T-cell (primary cell): ENCODE measurements around the gene RPTOR. TPM values are rescaled to one million over a fixed set of nuclear protein-coding genes. Genes with fewer than 3 reads are reported as not detected.
A peak's percentile ranks its signal among the peaks of the same experiment; 100 is the strongest.

ENCODE experiments used
- ATAC-seq, 4 experiments: fragments of 200-7000 bp in 3 of 4; fragments of 150-1000 bp in 1 of 4; cut with Tn5 transposase; replicated peaks in 1 of 4; 1 replicate in 3 of 4; 2 replicates in 1 of 4; pipeline ENCODE4 v1.10.0; 2021; ENCODE audit warnings: moderate library complexity in 3 of 4, mild to moderate bottlenecking in 2 of 4, moderate number of reproducible peaks in 1 of 4
- CTCF ChIA-PET, 2 donors: fragments of 300-600 bp; sonication (Branson Sonifier 250); formaldehyde crosslinking; loops; one replicate each; lab custom pipeline; 2022; ENCODE audit warnings: antibody characterized with exemption in 2 of 2; lab: Charles Lee
- POLR2A ChIA-PET, 2 donors: fragments of 300-600 bp; sonication (Branson Sonifier 250); formaldehyde crosslinking; loops; one replicate each; lab custom pipeline; 2022; ENCODE audit warnings: antibody characterized with exemption in 2 of 2; lab: Charles Lee
- DNase-seq, 35 experiments: peaks; one replicate each; pipeline versions ENCODE4 v3.0.0 to v3.0.0-alpha.2; 2013 to 2023
- H3K27ac ChIP-seq: one replicate; pipeline ENCODE4 v1.5.1; 2013; ENCODE audit warnings: low read length
- H3K27me3 ChIP-seq, 2 experiments: replicated peaks in 1 of 2; 1 replicate in 1 of 2; 2 replicates in 1 of 2; pipeline versions ENCODE4 v1.6.1 to v1.7.0; 2013; ENCODE audit warnings: low read length in 1 of 2, mixed read lengths in 1 of 2; ENCODE audit not compliant: control insufficient read depth in 2 of 2, insufficient read depth in 2 of 2; ENCODE audit errors: extremely low read depth in 1 of 2
- H3K36me3 ChIP-seq, 2 donors: 1 replicate in 1 of 2; 2 replicates in 1 of 2; pipeline versions ENCODE4 v1.6.1 to v1.7.0; 2013; ENCODE audit warnings: low read length in 1 of 2; ENCODE audit not compliant: control insufficient read depth in 2 of 2, insufficient read depth in 1 of 2; ENCODE audit errors: extremely low read depth in 1 of 2
- H3K4me1 ChIP-seq, 2 experiments: 1 replicate in 1 of 2; 2 replicates in 1 of 2; pipeline versions ENCODE4 v1.6.1 to v1.7.0; 2013; ENCODE audit warnings: low read length in 2 of 2, mixed read lengths in 1 of 2; ENCODE audit not compliant: insufficient read depth in 2 of 2, control insufficient read depth in 1 of 2; ENCODE audit errors: extremely low read depth in 1 of 2
- H3K4me3 ChIP-seq, 2 donors: 1 replicate in 1 of 2; 2 replicates in 1 of 2; pipeline versions ENCODE4 v1.5.1 to v1.7.0; 2013; ENCODE audit warnings: mild to moderate bottlenecking in 2 of 2, low read length in 1 of 2, moderate library complexity in 1 of 2; ENCODE audit not compliant: control insufficient read depth in 1 of 2; ENCODE audit errors: extremely low read depth in 1 of 2
- H3K9me3 ChIP-seq: 2 replicates; pipeline ENCODE4 v1.7.0; 2013
- H3K27ac Mint-ChIP-seq, 2 donors: one replicate each; pipeline ENCODE4 v1.8.0; 2020 to 2021; ENCODE audit warnings: mild to moderate bottlenecking in 2 of 2, mixed read lengths in 2 of 2
- H3K27me3 Mint-ChIP-seq, 2 donors: one replicate each; pipeline ENCODE4 v1.8.0; 2021 to 2022; ENCODE audit warnings: mixed read lengths in 2 of 2
- H3K36me3 Mint-ChIP-seq: one replicate; pipeline ENCODE4 v1.8.0; 2021; ENCODE audit warnings: mixed read lengths
- H3K4me1 Mint-ChIP-seq, 3 donors: one replicate each; pipeline ENCODE4 v1.8.0; 2020 to 2022; ENCODE audit warnings: mixed read lengths in 3 of 3, mild to moderate bottlenecking in 1 of 3
- H3K4me3 Mint-ChIP-seq, 3 donors: one replicate each; pipeline ENCODE4 v1.8.0; 2020 to 2022; ENCODE audit warnings: mild to moderate bottlenecking in 3 of 3, mixed read lengths in 3 of 3, moderate library complexity in 3 of 3
- H3K9me3 Mint-ChIP-seq, 3 donors: one replicate each; pipeline ENCODE4 v1.8.0; 2020 to 2022; ENCODE audit warnings: mixed read lengths in 3 of 3
- WGBS: methylation state at CpG from one replicate; pipeline ENCODE4 v1.1.5; 2013; ENCODE audit warnings: missing lambda C conversion rate; ENCODE audit not compliant: insufficient coverage; 5-methylcytosine and 5-hydroxymethylcytosine counted together
- total RNA-seq, 35 experiments: library from RNA in 6 of 35; stranded (reverse) in 6 of 35; fragments of 120-200 nt in 1 of 35; gene quantifications; one replicate each; pipeline versions ENCODE4 v1.2.1 to v1.2.4 and lab custom pipeline; 2013 to 2026

The RPTOR gene
- total RNA-seq, 5 donors from 2014 or later (not counting 1 experiment from before 2014, with no cell fraction given), result 59.4 to 76.8 (median 71.4) TPM

GRCh38 chr17:80709090-80709695, 164.6 kb downstream of the RPTOR start:
- H3K4me3 ChIP-seq, result peak overlapping the region in 1 of 2 donors; percentile 10
- Mint-ChIP-seq H3K36me3 (peaks cover 34% of the 10 kb centered on the region), H3K27ac (peak overlapping the region in 1 of 2 donors; percentile 81), H3K27me3 (no peaks in the 10 kb centered on the region), H3K4me3 (peak overlapping the region in 2 of 3 donors; percentile 22 to 39), H3K9me3 (no peaks in the 10 kb centered on the region), H3K4me1 (peaks cover 25 to 76% (median 63%) of the 10 kb centered on the region in 3 donors)
- no peaks in the 10 kb centered on the region for H3K9me3 ChIP-seq
- no peaks in the 10 kb centered on the region for H3K36me3 ChIP-seq
- POLR2A ChIA-PET, result no interaction called here
- DNase-seq (no peak), ATAC-seq (no peak)
- H3K27me3 ChIP-seq, result no peaks in the 10 kb centered on the region
- CTCF ChIA-PET, result no interaction called here
- 77% methylated on average over 24 of the region's 28 CpGs for WGBS
- H3K27ac ChIP-seq, result peak overlapping the region; percentile 14
- H3K4me1 ChIP-seq, result peaks cover 4 to 54% of the 10 kb centered on the region in 2 experiments

- no peak overlapping the region for H3K4me3 ChIP-seq
- no peaks in the 10 kb centered on the region for H3K27me3 ChIP-seq
- DNase-seq (no peak), ATAC-seq (no peak)
- Mint-ChIP-seq H3K4me1 (peaks cover 10 to 62% (median 47%) of the 10 kb centered on the region in 3 donors), H3K36me3 (peaks cover 38% of the 10 kb centered on the region), H3K9me3 (no peaks in the 10 kb centered on the region), H3K27ac (no peak overlapping the region), H3K4me3 (no peak overlapping the region), H3K27me3 (no peaks in the 10 kb centered on the region)
- no peak overlapping the region for H3K27ac ChIP-seq
- peaks cover under 1 to 40% of the 10 kb centered on the region in 2 experiments for H3K4me1 ChIP-seq
- H3K9me3 ChIP-seq, result no peaks in the 10 kb centered on the region
- 100% methylated on average over 2 of the region's 4 CpGs for WGBS
- ChIA-PET POLR2A (no interaction called here), CTCF (interaction anchor here in 1 of 2 donors (0.6 kb wide), 1 partner anchor 27 kb away, joined by 4 read pairs; no protein-coding TSS in a partner anchor)
- no peaks in the 10 kb centered on the region for H3K36me3 ChIP-seq
Measured at GRCh38 chr17:80710714-80711302, 166.2 kb downstream of the RPTOR start.

GRCh38 chr17:80712089-80712488, 167.5 kb downstream of the RPTOR start:
- WGBS, result 80% methylated on average over 2 of the region's 4 CpGs

GRCh38 chr17:80712606-80713005, 168.0 kb downstream of the RPTOR start:
- no peak overlapping the region for H3K4me3 ChIP-seq
- ChIA-PET CTCF (no interaction called here), POLR2A (no interaction called here)
- no peak overlapping the region for H3K27ac Mint-ChIP-seq
- 82% methylated on average over 8 of the region's 8 CpGs for WGBS
- H3K27me3 ChIP-seq, result no peaks in the 10 kb centered on the region
- H3K36me3 ChIP-seq, result no peaks in the 10 kb centered on the region
- DNase-seq (no peak), ATAC-seq (no peak)
- H3K4me1 Mint-ChIP-seq, result peaks cover 7 to 52% (median 47%) of the 10 kb centered on the region in 3 donors
- no peak overlapping the region for H3K27ac ChIP-seq
- H3K4me1 ChIP-seq, result peaks cover 0 to 28% of the 10 kb centered on the region in 2 experiments
- H3K9me3 Mint-ChIP-seq, result peaks cover 0 to 5% (median 0%) of the 10 kb centered on the region in 3 donors
- H3K4me3 Mint-ChIP-seq, result no peak overlapping the region
- peaks cover 41% of the 10 kb centered on the region for H3K36me3 Mint-ChIP-seq
- no peaks in the 10 kb centered on the region for H3K27me3 Mint-ChIP-seq
- no peaks in the 10 kb centered on the region for H3K9me3 ChIP-seq

More at GRCh38 chr17:80712089-80712488, 167.5 kb downstream of the RPTOR start:
- H3K9me3 ChIP-seq, result no peaks in the 10 kb centered on the region
- DNase-seq (no peak), ATAC-seq (no peak)
- peaks cover 4 to 54% (median 45%) of the 10 kb centered on the region in 3 donors for H3K4me1 Mint-ChIP-seq
- H3K27ac Mint-ChIP-seq, result no peak overlapping the region
- ChIA-PET CTCF (no interaction called here), POLR2A (no interaction called here)
- H3K27ac ChIP-seq, result no peak overlapping the region
- H3K9me3 Mint-ChIP-seq, result peaks cover 0 to 5% (median 0%) of the 10 kb centered on the region in 3 donors
- H3K27me3 ChIP-seq, result no peaks in the 10 kb centered on the region
- H3K4me1 ChIP-seq, result peaks cover 0 to 32% of the 10 kb centered on the region in 2 experiments
- H3K36me3 Mint-ChIP-seq, result peaks cover 44% of the 10 kb centered on the region
- H3K4me3 ChIP-seq, result no peak overlapping the region
- no peaks in the 10 kb centered on the region for H3K27me3 Mint-ChIP-seq
- no peaks in the 10 kb centered on the region for H3K36me3 ChIP-seq
- no peak overlapping the region for H3K4me3 Mint-ChIP-seq

DNA sequence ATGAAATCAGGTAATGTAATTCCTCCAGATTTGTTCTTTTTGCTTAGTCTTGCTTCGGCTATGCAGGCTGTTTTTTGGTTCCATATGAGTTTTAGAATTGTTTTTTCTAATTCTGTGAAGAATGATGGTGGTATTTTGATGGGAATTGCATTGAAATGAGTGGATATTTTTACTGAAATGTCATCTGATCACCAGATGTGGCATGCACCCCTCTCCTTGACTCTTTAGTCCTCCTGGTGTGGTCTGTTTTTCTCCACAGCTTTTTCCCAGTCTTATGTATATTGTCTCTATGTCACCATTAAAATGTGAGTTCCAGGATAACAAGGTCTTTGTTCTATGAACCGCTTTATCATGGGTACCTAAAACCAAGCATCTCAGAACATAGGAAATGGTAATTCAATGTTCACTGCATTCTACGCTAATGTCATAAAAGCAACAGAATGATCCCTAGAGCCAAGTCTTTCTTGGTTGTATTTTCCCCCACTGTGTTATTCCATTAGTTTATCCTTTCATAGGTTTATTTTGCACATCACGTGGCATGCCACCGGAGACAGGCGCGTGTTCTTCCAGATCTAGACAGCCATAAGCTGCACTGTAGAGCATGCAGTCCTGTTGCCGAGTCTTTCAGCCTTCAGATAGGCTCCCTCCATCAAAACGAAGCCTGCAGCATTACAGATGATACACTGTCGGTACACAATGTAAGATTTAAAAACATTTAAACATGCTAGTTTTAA, 172.5 kb downstream of the RPTOR start:
- Histone ChIP-seq H3K36me3 (no peaks in the 10 kb centered on the region), H3K27ac (no peak overlapping the region), H3K4me1 (peaks cover 5 to 34% of the 10 kb centered on the region in 2 experiments), H3K9me3 (no peaks in the 10 kb centered on the region), H3K27me3 (no peaks in the 10 kb centered on the region), H3K4me3 (no peak overlapping the region)
- POLR2A ChIA-PET, result no interaction called here
- Mint-ChIP-seq H3K27ac (no peak overlapping the region), H3K27me3 (no peaks in the 10 kb centered on the region), H3K36me3 (peaks cover 19% of the 10 kb centered on the region), H3K4me3 (no peak overlapping the region), H3K9me3 (peaks cover 0 to 5% (median 0%) of the 10 kb centered on the region in 3 donors), H3K4me1 (peaks cover 36 to 47% (median 46%) of the 10 kb centered on the region in 3 donors)
- no peak for DNase-seq
- CTCF ChIA-PET, result no interaction called here
- ATAC-seq, result no peak
- WGBS, result 100% methylated on average over 6 of the region's 10 CpGs

GRCh38 chr17:80717720-80718083, 173.1 kb downstream of the RPTOR start:
- Histone ChIP-seq H3K4me1 (peaks cover 5 to 39% of the 10 kb centered on the region in 2 experiments), H3K9me3 (no peaks in the 10 kb centered on the region), H3K4me3 (no peak overlapping the region), H3K27me3 (no peaks in the 10 kb centered on the region), H3K36me3 (no peaks in the 10 kb centered on the region), H3K27ac (no peak overlapping the region)
- Mint-ChIP-seq H3K4me1 (peaks cover 41 to 52% (median 48%) of the 10 kb centered on the region in 3 donors), H3K4me3 (no peak overlapping the region), H3K36me3 (peaks cover 18% of the 10 kb centered on the region), H3K27me3 (no peaks in the 10 kb centered on the region), H3K27ac (no peak overlapping the region), H3K9me3 (peaks cover 0 to 5% (median 0%) of the 10 kb centered on the region in 3 donors)
- ATAC-seq, result no peak
- ChIA-PET POLR2A (no interaction called here), CTCF (no interaction called here)
- no peak for DNase-seq
- WGBS, result 97% methylated on average over 5 of the region's 7 CpGs
